PC-3 (cell line): Measurements from ENCODE around the gene CBARP. TPM values are rescaled to one million over a fixed set of nuclear protein-coding genes. Genes with fewer than 3 reads are reported as not detected.

Experiments
- ATAC-seq: fragments of 200-7000 bp; cut with Tn5 transposase; 2 replicates; pipeline ENCODE4 v1.9.1; 2020; ENCODE audit warnings: mild to moderate bottlenecking, moderate library complexity
- BruUV-seq: library from RNA; stranded (reverse); fragments of 400-500 nt; replicated peaks from 2 replicates; lab custom pipeline; 2021; lab: Mats Ljungman, UMichigan
- CTCF ChIA-PET: fragments of 300-600 bp; sonication (Branson Sonifier 250); formaldehyde crosslinking; loops from one replicate; lab custom pipeline; 2022; ENCODE audit warnings: antibody characterized with exemption; lab: Charles Lee
- POLR2A ChIA-PET: fragments of 300-600 bp; sonication (Branson Sonifier 250); formaldehyde crosslinking; loops from one replicate; lab custom pipeline; 2022; ENCODE audit warnings: antibody characterized with exemption; ENCODE audit not compliant: unreplicated experiment; lab: Charles Lee
- DNase-seq: peaks from one replicate; pipeline ENCODE4 v3.0.0-alpha.2; 2015
- H2AFZ ChIP-seq: fragments of 300-600 bp; sonication (generic); 2 replicates; pipeline ENCODE4 v1.6.0; 2016; ENCODE audit warnings: antibody characterized with exemption, low read length
- H3F3A ChIP-seq: fragments of 300-600 bp; sonication (generic); one replicate; pipeline ENCODE4 v1.6.0; 2017; ENCODE audit warnings: antibody characterized with exemption, low read length, control low read depth, mild to moderate bottlenecking; ENCODE audit not compliant: unreplicated experiment
- H3K27ac ChIP-seq: fragments of 300-600 bp; sonication (generic); 2 replicates; pipeline ENCODE4 v1.5.1; 2016; ENCODE audit warnings: mild to moderate bottlenecking, low read length
- H3K27me3 ChIP-seq: fragments of 300-600 bp; sonication (generic); 2 replicates; pipeline ENCODE4 v1.6.1; 2016; ENCODE audit warnings: low read length, mixed read lengths
- H3K36me3 ChIP-seq: fragments of 300-600 bp; sonication (generic); 2 replicates; pipeline ENCODE4 v1.6.1; 2016; ENCODE audit warnings: low read depth, mixed run types, low read length, mixed read lengths
- H3K4me1 ChIP-seq: fragments of 300-600 bp; sonication (generic); 2 replicates; pipeline ENCODE4 v1.5.1; 2016; ENCODE audit warnings: low read length; ENCODE audit not compliant: insufficient read depth
- H3K4me2 ChIP-seq: fragments of 300-600 bp; sonication (generic); 2 replicates; pipeline ENCODE4 v1.6.0; 2016; ENCODE audit warnings: low read length
- H3K4me3 ChIP-seq: fragments of 300-600 bp; sonication (generic); 2 replicates; pipeline ENCODE4 v1.5.1; 2016; ENCODE audit warnings: mild to moderate bottlenecking, low read length, mixed read lengths
- H3K79me2 ChIP-seq: fragments of 300-600 bp; sonication (generic); 2 replicates; pipeline ENCODE4 v1.6.1; 2017; ENCODE audit warnings: low read length, mixed read lengths
- H3K9ac ChIP-seq: fragments of 300-600 bp; sonication (generic); 2 replicates; pipeline ENCODE4 v1.6.0; 2016; ENCODE audit warnings: mild to moderate bottlenecking, low read length
- H3K9me2 ChIP-seq: fragments of 300-600 bp; sonication (generic); replicated peaks from 2 replicates; pipeline ENCODE4 v1.6.1; 2016; ENCODE audit warnings: mixed run types, low read length, mixed read lengths
- H3K9me3 ChIP-seq: fragments of 300-600 bp; sonication (generic); 2 replicates; pipeline ENCODE4 v1.6.1; 2016; ENCODE audit warnings: low read length, mixed read lengths
- H4K20me1 ChIP-seq: fragments of 300-600 bp; sonication (generic); 2 replicates; pipeline ENCODE4 v1.6.1; 2016; ENCODE audit warnings: low read length, mixed read lengths
- EZH2 ChIP-seq: fragments of 300-600 bp; sonication (generic); IDR thresholded peaks from one replicate; pipeline ENCODE4 v1.6.1; 2017; ENCODE audit warnings: antibody characterized with exemption, mild to moderate bottlenecking, low read length; ENCODE audit not compliant: unreplicated experiment
- EZH2phosphoT487 ChIP-seq: fragments of 300-600 bp; sonication (generic); IDR thresholded peaks from 2 replicates; pipeline ENCODE4 v1.6.1; 2018; ENCODE audit warnings: mild to moderate bottlenecking, antibody characterized with exemption, low read length, borderline replicate concordance
- intact Hi-C: fragments of 100-400 bp; cut with micrococcal nuclease; formaldehyde crosslinking; loops from 2 replicates; pipeline ENCODE4 v1.9.0; 2023
- total RNA-seq: library from RNA; depleted of rRNA; stranded (reverse); fragments of >200 nt; gene quantifications from 2 replicates; pipeline ENCODE4 v1.2.3, GENCODE V29; 2014
- TF ChIP-seq, protein P1 (sequence below): fragments of 300-600 bp; sonication (generic); conservative IDR thresholded peaks from 2 replicates; pipeline ENCODE4 v1.5.1; 2017; ENCODE audit warnings: antibody characterized with exemption, low read depth, mild to moderate bottlenecking, low read length

The CBARP gene
- total RNA-seq, 1 experiment from 2014 or later = 3.3 TPM

DNA sequence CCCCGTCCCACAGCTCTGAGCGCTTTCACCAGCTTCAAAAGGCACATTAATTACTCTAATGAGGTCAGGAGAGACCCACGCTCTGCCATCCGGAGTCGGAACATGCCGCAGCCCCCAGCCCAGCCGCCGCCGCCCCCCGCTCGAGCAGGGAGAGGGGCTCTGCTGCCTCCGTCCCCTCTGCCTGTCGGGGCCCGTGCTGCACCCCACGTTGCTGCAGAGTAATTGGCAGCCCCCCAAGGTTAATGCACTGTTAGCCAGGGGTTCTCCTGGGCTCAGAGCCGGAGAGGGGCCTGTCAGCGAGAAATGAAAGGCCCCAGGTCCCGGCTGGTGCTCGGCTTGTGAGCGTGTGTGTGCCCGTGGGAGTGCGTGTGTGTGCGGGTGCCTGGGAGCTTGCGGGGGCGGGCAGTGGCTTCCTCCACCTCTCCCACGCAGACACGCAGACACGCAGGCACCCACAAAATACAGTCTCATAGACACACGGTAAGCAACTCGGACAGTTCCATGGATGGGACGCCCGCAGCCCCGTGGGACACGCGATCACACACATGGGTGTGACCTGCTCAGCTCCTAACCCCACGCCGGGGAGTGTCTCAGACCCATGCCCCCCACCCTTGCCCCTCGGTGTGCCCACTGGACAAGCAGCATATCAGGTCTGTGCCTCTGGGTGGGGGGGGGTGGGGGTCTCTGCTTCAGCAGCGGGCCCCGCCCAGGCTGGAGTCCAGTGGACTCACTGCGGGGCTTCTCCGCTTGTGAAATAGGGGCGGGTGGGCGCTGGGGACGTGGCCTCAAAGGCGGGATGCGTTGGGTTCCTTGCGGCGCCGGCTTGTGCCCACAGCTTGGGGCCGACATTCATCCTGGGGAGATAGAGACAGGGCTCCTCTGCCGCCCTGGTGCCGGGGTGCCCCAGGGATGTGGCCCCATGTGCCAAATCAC lies 43.1 kb upstream of the CBARP start:
- no peak overlapping the region for H3K4me2 ChIP-seq
- H3K9ac ChIP-seq = no peak overlapping the region
- ChIA-PET POLR2A (no interaction called here), CTCF (no interaction called here)
- no peak for DNase-seq
- H4K20me1 ChIP-seq = no peaks in the 10 kb centered on the region
- no peaks in the 10 kb centered on the region for H3K9me3 ChIP-seq
- no TSS peak for BruUV-seq
- H3K79me2 ChIP-seq = peaks cover 16% of the 10 kb centered on the region
- ATAC-seq = no peak
- no peak overlapping the region for H3K4me3 ChIP-seq
- TF ChIP-seq EZH2 (no peak), EZH2phosphoT487 (no peak)
- TF ChIP-seq, protein P1, sequence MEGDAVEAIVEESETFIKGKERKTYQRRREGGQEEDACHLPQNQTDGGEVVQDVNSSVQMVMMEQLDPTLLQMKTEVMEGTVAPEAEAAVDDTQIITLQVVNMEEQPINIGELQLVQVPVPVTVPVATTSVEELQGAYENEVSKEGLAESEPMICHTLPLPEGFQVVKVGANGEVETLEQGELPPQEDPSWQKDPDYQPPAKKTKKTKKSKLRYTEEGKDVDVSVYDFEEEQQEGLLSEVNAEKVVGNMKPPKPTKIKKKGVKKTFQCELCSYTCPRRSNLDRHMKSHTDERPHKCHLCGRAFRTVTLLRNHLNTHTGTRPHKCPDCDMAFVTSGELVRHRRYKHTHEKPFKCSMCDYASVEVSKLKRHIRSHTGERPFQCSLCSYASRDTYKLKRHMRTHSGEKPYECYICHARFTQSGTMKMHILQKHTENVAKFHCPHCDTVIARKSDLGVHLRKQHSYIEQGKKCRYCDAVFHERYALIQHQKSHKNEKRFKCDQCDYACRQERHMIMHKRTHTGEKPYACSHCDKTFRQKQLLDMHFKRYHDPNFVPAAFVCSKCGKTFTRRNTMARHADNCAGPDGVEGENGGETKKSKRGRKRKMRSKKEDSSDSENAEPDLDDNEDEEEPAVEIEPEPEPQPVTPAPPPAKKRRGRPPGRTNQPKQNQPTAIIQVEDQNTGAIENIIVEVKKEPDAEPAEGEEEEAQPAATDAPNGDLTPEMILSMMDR = no peak
- no peaks in the 10 kb centered on the region for H3K9me2 ChIP-seq
- no peak overlapping the region for H3K27ac ChIP-seq
- H3K36me3 ChIP-seq = no peaks in the 10 kb centered on the region
- peaks cover 10% of the 10 kb centered on the region for H3K4me1 ChIP-seq
- no peaks in the 10 kb centered on the region for H3F3A ChIP-seq
- no peak overlapping the region for H2AFZ ChIP-seq
- peaks cover 4% of the 10 kb centered on the region; the same call in 1 of the 2 replicates for H3K27me3 ChIP-seq
- intact Hi-C loops = no loop called here

DNA sequence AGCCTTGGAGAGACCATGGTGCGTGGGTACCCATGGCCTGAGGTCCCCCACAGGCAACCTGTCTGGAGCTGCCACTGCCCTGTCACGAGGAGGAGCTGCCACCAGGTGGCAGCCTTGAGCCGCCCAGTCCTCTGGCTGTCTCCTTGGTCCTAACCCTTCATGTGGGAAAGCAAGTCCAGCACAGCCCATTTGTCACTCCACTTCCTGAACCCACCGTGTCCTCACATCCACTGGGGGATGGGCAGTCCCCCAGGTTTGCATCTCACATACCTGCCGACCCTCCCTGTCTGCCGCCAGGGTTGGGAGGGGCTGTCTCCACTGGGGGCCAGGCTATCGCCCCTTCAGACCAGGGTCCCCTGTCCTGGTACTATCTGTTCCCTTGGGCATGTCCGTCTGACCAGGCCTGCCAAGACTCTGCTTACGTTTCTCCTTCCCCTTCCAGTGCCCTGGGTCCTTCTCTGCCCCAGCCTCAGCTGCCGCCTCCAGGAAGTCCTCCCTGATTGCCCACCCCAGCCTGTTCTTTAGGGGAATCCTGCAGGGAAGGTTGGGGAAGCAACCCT lies 42.1 kb upstream of the CBARP start:
- ATAC-seq (peak; percentile 26), DNase-seq (peak; percentile 83)
- Histone ChIP-seq H3K4me3 (no peak overlapping the region), H3K4me1 (peaks cover 13% of the 10 kb centered on the region), H3K36me3 (no peaks in the 10 kb centered on the region), H3F3A (no peaks in the 10 kb centered on the region), H3K9me3 (no peaks in the 10 kb centered on the region), H4K20me1 (no peaks in the 10 kb centered on the region), H3K79me2 (peaks cover 20% of the 10 kb centered on the region), H3K9me2 (no peaks in the 10 kb centered on the region), H3K27me3 (no peaks in the 10 kb centered on the region), H3K27ac (no peak overlapping the region), H3K9ac (no peak overlapping the region), H2AFZ (no peak overlapping the region), H3K4me2 (no peak overlapping the region)
- POLR2A ChIA-PET = no interaction called here
- TF ChIP-seq, protein P1 = peak; percentile 87
- TF ChIP-seq EZH2phosphoT487 = no peak
- CTCF ChIA-PET = interaction anchor here (1.0 kb wide), 1 partner anchor 11 kb away, joined by 3 read pairs; no protein-coding TSS in a partner anchor
- intact Hi-C loops = loop anchor here (1.0 to 10.0 kb wide), 2 partner anchors 75 to 92 kb away; a partner anchor contains a TSS
- BruUV-seq = no TSS peak
